Activated CD8-positive, alpha-beta T cell treated with anti-CD3 and anti-CD28 coated beads, Interleukin-2, amount 10 ng/mL, durations not matched to agents 7 days and 5 days (primary cell): ENCODE results near the gene TSPAN9. TPM values are rescaled to one million over a fixed set of nuclear protein-coding genes. Genes with fewer than 3 reads are reported as not detected.

Experiments
- ATAC-seq: fragments of 150-1000 bp; cut with Tn5 transposase; one replicate; pipeline ENCODE4 v1.10.0; 2021; ENCODE audit warnings: moderate library complexity
- CTCF ChIA-PET: fragments of 350-600 bp; sonication (Branson Sonifier 250); formaldehyde crosslinking; loops from one replicate; lab custom pipeline; 2021; ENCODE audit warnings: antibody characterized with exemption; lab: Charles Lee
- POLR2A ChIA-PET: fragments of 350-600 bp; sonication (Branson Sonifier 250); formaldehyde crosslinking; loops from one replicate; lab custom pipeline; 2021; ENCODE audit warnings: antibody characterized with exemption; lab: Charles Lee
- DNase-seq: peaks from one replicate; pipeline ENCODE4 v3.0.0-alpha.2; 2020
- H3K27ac Mint-ChIP-seq: one replicate; pipeline ENCODE4 v1.8.0; 2021; ENCODE audit warnings: mild to moderate bottlenecking, mixed read lengths
- H3K27me3 Mint-ChIP-seq: one replicate; pipeline ENCODE4 v1.8.0; 2021; ENCODE audit warnings: low read depth, mixed read lengths
- H3K36me3 Mint-ChIP-seq: one replicate; pipeline ENCODE4 v1.8.0; 2021; ENCODE audit warnings: low read depth, mixed read lengths
- H3K4me1 Mint-ChIP-seq: one replicate; pipeline ENCODE4 v1.8.0; 2021; ENCODE audit warnings: low read depth, mixed read lengths
- H3K4me3 Mint-ChIP-seq: one replicate; pipeline ENCODE4 v1.8.0; 2021; ENCODE audit warnings: mild to moderate bottlenecking, mixed read lengths
- H3K9me3 Mint-ChIP-seq: one replicate; pipeline ENCODE4 v1.8.0; 2022; ENCODE audit warnings: mixed read lengths; ENCODE audit not compliant: insufficient read depth
- total RNA-seq, 2 experiments: library from RNA; stranded (reverse); gene quantifications; one replicate each; pipeline ENCODE4 v1.2.3, GENCODE V29; 2021

The TSPAN9 gene
- total RNA-seq, 2 experiments from 2014 or later, result not detected

DNA sequence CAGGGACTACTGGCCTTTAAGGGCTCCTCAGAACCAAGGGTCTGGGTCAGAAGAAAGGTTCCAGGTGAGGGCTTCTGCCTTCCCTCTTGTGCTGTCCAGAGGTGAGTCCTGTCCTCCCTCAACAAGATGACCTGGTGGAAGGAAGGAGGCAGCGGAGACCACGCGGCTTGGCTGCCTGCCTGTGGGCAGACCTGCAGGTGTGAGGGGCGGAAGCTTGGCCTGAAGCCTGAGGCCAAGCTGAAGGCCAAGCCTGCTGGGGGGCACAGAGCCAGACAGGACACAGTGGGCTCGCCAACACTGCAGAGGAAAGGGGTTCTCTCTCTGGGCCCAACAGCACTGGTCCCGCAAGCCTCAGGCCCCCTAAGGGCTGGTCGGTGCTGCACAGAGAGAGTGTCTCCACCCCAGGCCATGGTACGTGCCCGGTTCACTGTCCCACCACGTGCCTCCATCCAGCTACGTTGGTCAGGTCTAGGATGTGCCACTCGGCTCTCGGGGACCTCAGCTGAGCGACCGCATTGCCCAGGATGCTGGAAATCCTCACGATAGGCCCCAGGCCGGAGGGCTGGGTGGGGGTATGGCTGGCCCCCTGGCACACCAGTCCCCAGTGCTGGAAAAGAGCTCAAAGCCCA lies 243.8 kb downstream of the TSPAN9 start:
- no peaks in the 10 kb centered on the region for H3K36me3 Mint-ChIP-seq
- no peak overlapping the region for H3K4me3 Mint-ChIP-seq
- no peak overlapping the region for H3K27ac Mint-ChIP-seq
- ChIA-PET POLR2A (no interaction called here), CTCF (no interaction called here)
- DNase-seq, result no peak
- ATAC-seq, result no peak
- H3K27me3 Mint-ChIP-seq, result peaks cover 2% of the 10 kb centered on the region
- no peaks in the 10 kb centered on the region for H3K4me1 Mint-ChIP-seq
- no peaks in the 10 kb centered on the region for H3K9me3 Mint-ChIP-seq

DNA sequence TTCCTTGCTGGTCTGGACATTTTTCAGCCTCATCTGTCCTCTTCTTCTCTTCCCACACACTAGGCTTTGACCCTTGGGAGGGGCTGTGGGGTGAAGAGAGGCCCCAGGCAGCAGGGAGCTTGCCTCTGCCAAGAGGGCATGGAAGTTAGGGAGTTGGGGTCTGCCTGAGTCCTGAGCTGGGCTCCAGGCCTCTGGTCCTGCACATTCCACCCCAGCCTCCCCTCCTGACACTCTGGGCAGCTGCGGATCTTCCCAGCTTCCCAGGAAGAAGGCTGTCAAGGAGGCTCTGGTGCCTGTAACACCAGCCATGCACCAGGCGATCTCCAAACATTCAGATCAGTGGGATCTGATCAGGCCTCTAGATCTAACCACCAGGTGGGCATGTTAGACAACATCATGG lies 244.7 kb downstream of the TSPAN9 start:
- ATAC-seq, result no peak
- ChIA-PET CTCF (no interaction called here), POLR2A (no interaction called here)
- Mint-ChIP-seq H3K27ac (no peak overlapping the region), H3K4me3 (no peak overlapping the region), H3K36me3 (no peaks in the 10 kb centered on the region), H3K4me1 (no peaks in the 10 kb centered on the region), H3K27me3 (peaks cover 2% of the 10 kb centered on the region), H3K9me3 (no peaks in the 10 kb centered on the region)
- DNase-seq, result no peak

DNA sequence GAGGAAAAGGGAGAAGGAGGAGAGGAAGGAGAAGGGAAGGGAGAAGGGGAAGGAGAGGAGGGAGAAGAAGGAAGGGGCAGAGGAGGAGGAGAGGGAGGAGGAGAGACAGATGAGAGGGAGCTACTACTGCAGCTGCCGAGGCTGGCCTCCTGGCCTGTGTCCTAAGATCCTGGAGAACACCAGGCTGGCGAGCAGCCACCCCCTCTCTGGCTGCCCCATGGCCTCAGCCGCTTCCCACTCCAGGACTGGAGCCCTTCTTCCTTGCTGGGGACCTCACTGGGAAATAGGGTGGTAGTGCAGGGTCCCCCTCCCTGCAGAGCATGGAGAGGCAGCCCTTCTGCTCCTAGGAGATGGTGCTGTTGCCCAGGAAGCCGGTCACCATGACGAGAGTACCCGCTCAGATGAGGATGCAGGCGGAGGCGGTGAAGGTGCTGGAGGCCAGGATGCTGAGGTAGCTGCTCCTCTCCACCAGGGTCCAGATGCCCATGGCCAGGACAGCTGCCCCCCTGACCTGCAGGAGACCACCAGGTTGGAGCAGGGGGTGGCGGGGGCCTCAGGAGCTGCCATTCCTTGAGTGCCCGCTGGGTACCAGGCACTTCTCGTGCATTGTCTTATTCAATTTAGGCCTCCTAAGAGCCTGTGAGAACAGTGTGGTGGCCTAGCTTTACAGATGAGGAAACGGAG lies 246.0 kb downstream of the TSPAN9 start:
- H3K4me3 Mint-ChIP-seq, result no peak overlapping the region
- H3K4me1 Mint-ChIP-seq, result no peaks in the 10 kb centered on the region
- no peak overlapping the region for H3K27ac Mint-ChIP-seq
- H3K27me3 Mint-ChIP-seq, result peaks cover 2% of the 10 kb centered on the region
- no peak for DNase-seq
- ATAC-seq, result no peak
- H3K9me3 Mint-ChIP-seq, result no peaks in the 10 kb centered on the region
- ChIA-PET POLR2A (no interaction called here), CTCF (interaction anchor here (0.9 kb wide), 1 partner anchor 23 kb away, joined by 3 read pairs; no protein-coding TSS in a partner anchor)
- H3K36me3 Mint-ChIP-seq, result no peaks in the 10 kb centered on the region

DNA sequence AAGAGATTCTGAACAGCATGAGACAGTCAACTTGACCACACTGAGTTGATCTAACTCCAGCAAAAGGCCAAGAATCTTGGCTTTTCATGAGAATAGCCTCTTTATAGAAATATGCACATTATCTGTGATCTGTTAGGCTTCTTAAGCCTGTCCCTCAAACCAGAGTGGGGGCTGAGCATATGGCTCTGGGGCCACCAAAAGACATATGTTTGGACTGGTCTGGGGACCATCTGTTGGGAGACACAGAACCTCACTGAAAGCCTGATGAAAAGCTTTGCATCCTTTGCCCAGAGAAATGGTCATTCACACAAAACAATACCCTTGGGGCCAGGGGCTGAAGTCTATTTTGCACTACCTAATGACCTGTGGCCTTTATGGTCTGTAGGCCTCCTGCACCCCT lies 248.6 kb downstream of the TSPAN9 start:
- ChIA-PET POLR2A (no interaction called here), CTCF (interaction anchor here (1.2 kb wide), 1 partner anchor 25 kb away, joined by 4 read pairs; no protein-coding TSS in a partner anchor)
- H3K4me3 Mint-ChIP-seq, result no peak overlapping the region
- no peaks in the 10 kb centered on the region for H3K36me3 Mint-ChIP-seq
- no peaks in the 10 kb centered on the region for H3K27me3 Mint-ChIP-seq
- H3K27ac Mint-ChIP-seq, result no peak overlapping the region
- no peaks in the 10 kb centered on the region for H3K4me1 Mint-ChIP-seq
- ATAC-seq, result no peak
- DNase-seq, result no peak
- H3K9me3 Mint-ChIP-seq, result no peaks in the 10 kb centered on the region

DNA sequence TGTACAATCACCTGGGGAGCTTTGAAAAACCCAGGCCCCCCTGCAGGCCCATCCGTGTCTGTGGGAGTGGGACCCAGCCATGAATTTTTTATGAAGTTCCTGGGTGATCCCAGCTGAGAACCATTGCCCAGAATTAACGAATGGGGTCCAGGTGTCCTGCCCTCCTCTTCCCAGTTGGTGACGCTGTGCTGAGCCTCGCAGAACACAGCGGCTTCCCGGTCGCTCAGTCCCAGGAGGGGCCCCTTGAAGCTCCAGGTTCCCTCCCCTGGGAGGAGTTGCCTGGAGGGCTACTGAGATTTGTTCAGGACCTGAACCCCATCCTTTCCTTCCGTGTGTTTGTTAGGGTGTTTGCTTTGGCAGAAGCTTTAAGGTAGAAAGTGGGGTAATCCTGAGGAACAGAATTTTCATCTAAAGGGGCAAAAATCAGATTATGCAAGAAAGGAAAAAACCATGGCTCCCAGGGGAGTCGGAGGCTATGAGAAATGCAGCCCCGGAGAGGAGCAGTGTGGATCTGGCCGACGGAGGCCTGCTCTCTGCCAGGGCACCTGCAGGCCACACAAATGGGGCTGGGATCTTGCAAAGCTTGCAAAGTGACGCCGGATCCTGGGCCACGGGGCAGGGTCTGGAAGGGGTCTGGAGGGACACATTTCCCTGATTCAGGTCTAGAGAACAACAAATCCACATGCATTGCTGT lies 249.1 kb downstream of the TSPAN9 start:
- Mint-ChIP-seq H3K4me3 (no peak overlapping the region), H3K27ac (no peak overlapping the region), H3K36me3 (no peaks in the 10 kb centered on the region), H3K27me3 (no peaks in the 10 kb centered on the region), H3K4me1 (no peaks in the 10 kb centered on the region), H3K9me3 (no peaks in the 10 kb centered on the region)
- ATAC-seq (no peak), DNase-seq (no peak)
- POLR2A ChIA-PET, result no interaction called here
- CTCF ChIA-PET, result interaction anchor here (1.2 kb wide), 1 partner anchor 26 kb away, joined by 4 read pairs; no protein-coding TSS in a partner anchor

DNA sequence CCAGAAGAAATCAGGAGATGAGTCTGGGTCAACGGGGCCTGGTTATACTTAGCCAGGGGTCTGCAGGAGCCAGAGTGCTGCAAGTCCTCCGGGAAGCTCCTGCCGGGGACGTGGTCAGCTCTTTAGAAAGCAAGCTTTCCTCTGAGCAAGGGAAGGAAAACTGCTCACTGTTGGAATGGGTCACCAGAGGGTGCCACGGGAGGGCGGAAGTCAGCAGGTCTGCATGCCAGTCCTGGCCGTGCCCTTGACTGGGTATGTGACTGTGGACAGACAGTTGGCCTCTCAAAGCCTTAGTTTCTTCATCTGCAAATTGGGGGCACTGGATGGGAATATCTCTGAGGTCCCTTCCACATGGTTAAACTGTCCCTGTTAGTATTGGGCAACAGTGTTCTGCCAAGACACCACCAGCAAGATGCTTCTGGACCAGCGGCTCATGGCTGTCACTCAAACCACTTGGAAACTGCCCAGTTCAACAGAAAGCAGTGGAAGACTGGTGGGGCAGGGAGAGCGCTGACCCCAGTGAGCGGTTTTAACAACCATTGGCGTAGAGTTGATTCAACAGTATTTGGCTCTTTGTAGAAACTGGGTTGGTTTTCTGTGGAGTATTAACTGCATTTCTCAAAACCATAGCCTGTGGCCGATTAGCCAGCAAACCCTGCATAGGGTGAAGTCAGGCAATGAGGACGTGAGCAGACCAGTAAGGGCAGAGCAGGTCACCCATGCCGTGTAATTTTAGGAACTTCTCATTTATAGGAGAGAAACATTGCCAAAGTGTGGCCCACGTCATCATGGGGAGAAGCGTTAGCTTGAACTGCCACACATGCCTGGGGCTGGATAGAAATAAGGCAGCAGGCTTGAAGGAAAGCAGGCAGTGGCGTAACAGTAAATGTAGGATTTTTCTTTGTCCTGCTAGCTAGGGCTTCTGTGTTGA lies 249.9 kb downstream of the TSPAN9 start:
- H3K27me3 Mint-ChIP-seq, result no peaks in the 10 kb centered on the region
- ChIA-PET CTCF (no interaction called here), POLR2A (no interaction called here)
- no peak for DNase-seq
- ATAC-seq, result no peak
- H3K36me3 Mint-ChIP-seq, result no peaks in the 10 kb centered on the region
- H3K27ac Mint-ChIP-seq, result no peak overlapping the region
- no peak overlapping the region for H3K4me3 Mint-ChIP-seq
- H3K4me1 Mint-ChIP-seq, result no peaks in the 10 kb centered on the region
- no peaks in the 10 kb centered on the region for H3K9me3 Mint-ChIP-seq

DNA sequence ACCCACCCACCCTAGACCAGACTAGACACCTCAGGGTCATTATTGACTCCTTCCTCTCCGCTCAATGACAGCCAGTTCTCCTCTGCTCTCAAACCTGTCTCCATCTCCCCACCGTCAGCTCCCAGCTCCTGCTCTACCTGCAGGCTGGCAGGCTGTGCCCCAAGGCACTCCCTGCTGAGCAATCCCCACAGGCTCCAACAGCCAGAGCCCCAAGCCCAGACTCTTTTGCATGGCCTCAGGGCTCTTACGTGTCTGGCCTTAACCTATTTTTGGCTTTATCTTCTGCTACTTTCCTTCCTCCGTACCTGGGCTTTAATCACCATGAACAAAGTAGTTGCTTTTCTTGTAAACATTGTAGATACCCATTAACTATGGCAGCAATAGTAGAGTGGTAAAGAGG lies 250.9 kb downstream of the TSPAN9 start:
- no peaks in the 10 kb centered on the region for H3K36me3 Mint-ChIP-seq
- no peaks in the 10 kb centered on the region for H3K9me3 Mint-ChIP-seq
- POLR2A ChIA-PET, result no interaction called here
- H3K4me3 Mint-ChIP-seq, result no peak overlapping the region
- H3K27ac Mint-ChIP-seq, result no peak overlapping the region
- ATAC-seq (no peak), DNase-seq (no peak)
- no peaks in the 10 kb centered on the region for H3K27me3 Mint-ChIP-seq
- no peaks in the 10 kb centered on the region for H3K4me1 Mint-ChIP-seq
- CTCF ChIA-PET, result no interaction called here

DNA sequence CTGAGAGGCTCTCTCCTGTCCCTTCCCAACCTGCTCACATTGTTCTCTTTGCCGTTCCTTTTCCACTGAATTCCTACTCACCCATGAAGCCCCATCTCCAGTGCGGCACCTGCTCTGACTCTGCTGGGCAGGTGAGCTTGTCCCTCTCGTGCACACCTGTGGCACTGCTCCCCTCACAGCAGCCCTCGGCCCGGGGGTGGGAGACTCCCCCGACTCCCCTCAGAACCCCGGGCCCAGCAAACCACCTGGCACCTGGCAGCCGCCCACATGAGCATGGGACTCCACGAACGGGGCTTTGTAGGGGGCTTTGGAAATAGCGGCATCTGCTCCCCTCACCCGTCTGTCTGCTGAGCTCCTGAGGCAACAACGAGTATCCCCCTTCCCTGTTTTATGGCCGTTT lies 251.4 kb downstream of the TSPAN9 start:
- ChIA-PET CTCF (no interaction called here), POLR2A (no interaction called here)
- DNase-seq, result no peak
- H3K9me3 Mint-ChIP-seq, result no peaks in the 10 kb centered on the region
- H3K27ac Mint-ChIP-seq, result no peak overlapping the region
- no peak overlapping the region for H3K4me3 Mint-ChIP-seq
- no peak for ATAC-seq
- no peaks in the 10 kb centered on the region for H3K4me1 Mint-ChIP-seq
- no peaks in the 10 kb centered on the region for H3K27me3 Mint-ChIP-seq
- no peaks in the 10 kb centered on the region for H3K36me3 Mint-ChIP-seq

DNA sequence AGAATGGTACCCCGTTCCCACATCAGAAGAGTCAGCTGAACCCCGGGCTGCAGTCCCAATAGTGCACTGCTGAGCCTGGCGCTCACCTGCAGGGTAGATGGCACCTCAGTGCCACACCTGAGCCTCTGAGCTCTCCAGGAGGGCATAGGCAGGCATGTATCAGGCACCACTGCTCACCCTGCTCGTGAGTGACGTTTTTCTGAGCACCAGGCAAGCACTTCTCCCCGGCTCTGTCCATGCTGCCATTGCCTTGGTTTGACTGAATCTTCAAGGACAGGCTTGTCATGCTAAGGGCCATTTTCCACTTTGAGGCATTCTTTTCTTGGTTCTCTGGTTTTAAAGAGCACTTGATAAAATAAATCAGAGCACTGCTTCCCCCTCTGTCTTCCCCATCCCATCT lies 252.2 kb downstream of the TSPAN9 start:
- CTCF ChIA-PET, result interaction anchor here (1.4 kb wide), 1 partner anchor 29 kb away, joined by 6 read pairs; no protein-coding TSS in a partner anchor

DNA sequence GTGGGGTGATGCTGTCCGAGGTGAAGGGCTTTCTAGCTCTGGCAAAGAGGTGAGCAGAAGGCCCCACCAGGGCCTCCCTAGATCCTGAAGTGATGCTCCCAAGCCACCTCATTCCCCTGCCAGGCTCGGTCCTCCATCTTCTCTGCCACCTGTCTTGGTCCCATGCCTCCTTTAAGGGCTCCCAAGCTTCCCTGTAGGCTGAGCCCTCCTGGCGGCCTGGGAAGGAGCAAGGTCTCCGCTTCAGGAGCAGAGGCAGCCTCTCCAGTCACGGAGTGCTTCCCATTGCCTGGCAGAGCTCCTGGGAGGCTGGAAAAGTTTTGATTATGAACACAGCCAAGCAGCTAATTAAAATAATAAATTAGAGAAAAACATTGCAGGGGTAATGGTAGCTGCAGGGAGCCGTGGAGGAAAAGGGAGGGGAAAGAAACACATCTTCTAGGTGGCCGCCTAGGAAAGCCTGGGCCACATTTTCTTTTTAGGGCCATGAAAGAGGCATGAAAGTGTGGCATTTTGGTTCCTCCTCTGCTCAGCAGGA lies 253.9 kb downstream of the TSPAN9 start:
- CTCF ChIA-PET, result interaction anchor here (1.1 kb wide), 1 partner anchor 69 kb away, joined by 3 read pairs; no protein-coding TSS in a partner anchor
- H3K9me3 Mint-ChIP-seq, result no peaks in the 10 kb centered on the region
- ATAC-seq (no peak), DNase-seq (no peak)
- no peaks in the 10 kb centered on the region for H3K27me3 Mint-ChIP-seq
- no peaks in the 10 kb centered on the region for H3K4me1 Mint-ChIP-seq
- no peak overlapping the region for H3K27ac Mint-ChIP-seq
- no peaks in the 10 kb centered on the region for H3K36me3 Mint-ChIP-seq
- POLR2A ChIA-PET, result no interaction called here
- no peak overlapping the region for H3K4me3 Mint-ChIP-seq

More for the DNA sequence above, 252.2 kb downstream of the TSPAN9 start:
- no peaks in the 10 kb centered on the region for H3K4me1 Mint-ChIP-seq
- no peak for ATAC-seq
- H3K27ac Mint-ChIP-seq, result no peak overlapping the region
- no peaks in the 10 kb centered on the region for H3K36me3 Mint-ChIP-seq
- no peak for DNase-seq
- H3K4me3 Mint-ChIP-seq, result no peak overlapping the region
- POLR2A ChIA-PET, result no interaction called here
- no peaks in the 10 kb centered on the region for H3K27me3 Mint-ChIP-seq
- no peaks in the 10 kb centered on the region for H3K9me3 Mint-ChIP-seq

DNA sequence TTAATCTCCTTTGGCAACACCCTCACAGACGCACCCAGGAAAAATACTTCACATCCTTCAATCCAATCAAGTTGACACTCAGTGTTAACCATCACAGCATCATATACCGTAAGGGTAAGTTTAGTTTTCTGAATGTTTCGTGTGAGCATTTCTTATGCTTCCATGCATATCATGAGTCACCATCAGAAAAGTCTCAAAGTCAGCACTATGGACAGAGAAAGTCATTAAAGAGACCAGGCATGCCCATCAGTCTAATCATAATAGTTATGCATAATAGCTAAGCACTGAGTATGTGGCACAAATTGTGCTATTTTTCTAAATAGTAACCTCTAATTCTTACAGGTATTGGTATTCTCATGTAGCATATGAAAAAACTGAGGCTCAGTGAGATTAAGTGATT lies 255.0 kb downstream of the TSPAN9 start:
- Mint-ChIP-seq H3K4me1 (no peaks in the 10 kb centered on the region), H3K27ac (no peak overlapping the region), H3K9me3 (no peaks in the 10 kb centered on the region), H3K36me3 (no peaks in the 10 kb centered on the region), H3K4me3 (no peak overlapping the region), H3K27me3 (no peaks in the 10 kb centered on the region)
- no peak for DNase-seq
- ChIA-PET POLR2A (no interaction called here), CTCF (interaction anchor here (1.1 kb wide), 1 partner anchor 68 kb away, joined by 3 read pairs; no protein-coding TSS in a partner anchor)
- ATAC-seq, result no peak
